ENCODE results near the gene HLA-DQB1.
"Not testable (repeated sequence)": the region's sequence is repeated elsewhere in the genome, so short reads cannot be mapped to it uniquely, and the experiment has no call there.

The HLA-DQB1 gene

DNA sequence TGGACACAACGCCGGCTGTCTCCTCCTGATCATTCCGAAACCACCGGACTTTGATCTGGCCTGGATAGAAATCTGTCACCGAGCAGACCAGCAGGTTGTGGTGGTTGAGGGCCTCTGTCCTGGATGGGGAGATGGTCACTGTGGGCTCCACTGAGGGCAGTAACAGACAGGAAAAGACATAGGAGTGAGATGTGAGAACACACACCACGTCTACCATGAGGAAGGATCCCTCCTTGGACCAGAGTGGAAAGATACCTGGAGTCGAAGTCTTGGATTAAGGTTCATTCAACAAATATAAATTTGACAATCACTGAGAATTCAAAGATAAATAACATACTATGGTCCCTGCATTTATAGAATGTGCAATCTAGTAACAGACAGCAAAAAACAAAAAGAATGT, 4.4 kb downstream of the HLA-DQB1 start:
- DNase-seq (ENCODE audit: low spot score), result no peak

DNA sequence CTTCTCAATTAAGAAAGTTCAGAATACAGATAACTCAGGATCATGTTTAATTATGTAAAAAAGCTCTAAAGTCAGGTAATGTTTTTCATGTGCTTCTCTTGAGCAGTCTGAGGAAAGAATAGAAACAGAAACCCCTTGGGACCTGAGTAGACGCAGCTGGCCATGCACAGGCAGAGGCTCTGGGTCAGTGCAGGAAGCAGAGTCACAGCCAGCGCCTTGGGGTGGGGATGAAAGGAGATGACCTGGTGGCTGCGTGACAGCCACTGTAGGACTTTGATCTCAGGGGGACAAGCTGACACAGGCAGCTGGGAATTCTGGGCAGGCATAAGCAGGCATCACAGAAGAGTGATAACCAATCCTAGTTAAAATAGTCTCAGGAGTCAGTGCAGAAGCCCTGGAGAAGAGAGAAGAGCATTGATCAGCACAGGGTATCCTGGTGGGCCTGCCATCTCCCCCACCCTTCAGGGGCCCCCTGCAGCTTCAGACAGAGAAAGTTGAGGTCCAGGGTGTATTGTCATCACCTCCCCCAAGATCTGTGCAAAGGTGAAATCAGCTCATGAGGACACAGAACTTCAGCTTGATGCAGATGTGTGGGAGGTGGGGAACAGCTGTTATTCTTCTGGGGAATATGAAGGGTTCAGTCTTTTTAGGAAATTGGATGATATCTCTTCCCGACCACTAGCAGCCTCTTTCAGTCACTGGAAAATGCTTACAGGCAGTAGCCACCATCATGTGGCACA, 6.4 kb downstream of the HLA-DQB1 start:
- no peak for DNase-seq (ENCODE audit: low spot score)

DNA sequence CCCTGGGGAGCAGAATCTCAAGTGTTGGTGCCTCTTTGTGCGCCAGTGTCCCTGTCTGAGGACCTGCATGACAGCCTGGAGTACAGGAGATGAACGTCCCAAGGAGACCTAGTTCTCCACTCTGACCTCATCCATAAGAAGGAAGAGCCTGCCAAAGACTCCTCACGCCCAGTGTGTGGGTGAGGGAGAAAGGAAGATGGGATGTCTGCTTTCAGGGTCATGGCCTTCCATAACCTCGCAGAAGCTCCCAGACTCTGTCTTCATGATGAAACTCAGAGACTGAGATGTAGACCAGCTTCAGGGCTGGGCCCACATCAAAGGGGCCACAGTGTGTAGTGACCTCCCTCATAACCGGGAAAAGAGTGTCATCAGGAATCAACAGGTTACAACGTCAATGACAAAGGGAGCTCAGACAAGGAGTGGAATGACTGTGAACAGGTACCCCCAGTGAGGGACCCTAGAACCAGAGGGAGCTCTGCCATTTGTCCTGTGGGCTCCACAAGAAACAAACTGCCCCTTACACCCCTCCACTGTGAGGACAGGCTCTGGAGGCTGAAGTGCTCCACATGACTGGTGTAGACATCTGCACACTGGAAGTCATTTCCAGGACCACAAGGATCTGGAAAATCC, 8.1 kb downstream of the HLA-DQB1 start:
- DNase-seq (ENCODE audit: low spot score), result no peak

DNA sequence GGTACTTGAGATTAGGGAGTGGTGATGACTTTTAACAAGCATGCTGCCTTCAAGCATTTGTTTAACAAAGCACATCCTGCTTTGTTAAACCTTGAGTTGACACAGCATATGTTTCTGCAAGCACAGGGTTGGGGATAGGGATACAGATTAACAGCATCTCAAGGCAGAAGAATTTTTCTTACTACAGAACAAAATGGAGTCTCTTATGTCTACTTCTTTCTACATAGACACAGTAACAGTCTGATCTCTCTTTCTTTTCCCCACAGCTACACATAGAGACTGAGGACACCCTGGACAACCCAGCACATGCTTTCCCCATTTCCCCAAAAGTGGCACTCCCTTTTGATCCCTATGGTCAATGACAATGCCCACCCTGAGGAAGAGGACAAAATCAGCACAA, 8.6 kb downstream of the HLA-DQB1 start:
- not testable (repeated sequence) for DNase-seq (ENCODE audit: low spot score)

DNA sequence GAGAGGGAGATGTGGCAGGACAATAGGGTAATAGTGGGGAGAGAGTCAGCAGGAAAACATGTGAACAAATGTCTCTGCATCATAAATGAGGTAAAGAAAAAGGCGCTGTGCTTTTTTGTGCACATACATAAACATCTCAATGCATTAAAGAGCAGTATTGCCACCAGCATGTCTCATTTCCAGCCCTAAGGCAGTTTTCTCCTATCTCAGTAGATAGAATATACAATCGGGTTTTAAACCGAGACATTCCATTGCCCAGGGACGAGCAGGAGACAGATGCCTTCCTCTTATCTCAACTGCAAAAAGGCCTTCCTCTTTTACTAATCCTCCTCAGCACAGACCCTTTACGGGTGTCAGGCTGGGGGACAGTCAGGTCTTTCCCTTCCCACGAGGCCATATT, 9.1 kb downstream of the HLA-DQB1 start:
- not testable (repeated sequence) for DNase-seq (ENCODE audit: low spot score)

DNA sequence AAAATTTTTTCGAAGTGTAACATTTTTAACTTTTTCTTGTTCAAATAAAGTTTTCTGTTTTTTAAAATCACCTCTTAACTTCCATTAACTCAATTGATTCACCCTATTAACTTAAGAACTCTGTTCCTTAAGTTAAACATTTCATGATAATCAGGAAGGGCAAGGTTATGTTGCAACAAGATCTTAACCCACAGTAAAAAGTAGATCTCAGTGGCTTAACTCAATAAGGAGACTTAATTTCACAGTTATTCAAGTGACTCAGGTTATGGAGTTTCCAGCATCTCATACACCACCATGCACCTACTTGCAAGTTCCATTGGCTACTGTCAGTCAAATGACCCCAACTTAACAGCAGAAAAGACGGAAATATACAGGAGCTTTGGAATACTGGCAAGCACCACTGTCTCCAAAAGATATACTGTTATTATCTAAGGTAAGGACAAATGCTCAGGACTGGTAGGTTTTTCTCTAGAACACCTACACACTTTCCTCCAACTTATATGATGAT, 11.2 kb downstream of the HLA-DQB1 start:
- DNase-seq (ENCODE audit: low spot score), result no peak

DNA sequence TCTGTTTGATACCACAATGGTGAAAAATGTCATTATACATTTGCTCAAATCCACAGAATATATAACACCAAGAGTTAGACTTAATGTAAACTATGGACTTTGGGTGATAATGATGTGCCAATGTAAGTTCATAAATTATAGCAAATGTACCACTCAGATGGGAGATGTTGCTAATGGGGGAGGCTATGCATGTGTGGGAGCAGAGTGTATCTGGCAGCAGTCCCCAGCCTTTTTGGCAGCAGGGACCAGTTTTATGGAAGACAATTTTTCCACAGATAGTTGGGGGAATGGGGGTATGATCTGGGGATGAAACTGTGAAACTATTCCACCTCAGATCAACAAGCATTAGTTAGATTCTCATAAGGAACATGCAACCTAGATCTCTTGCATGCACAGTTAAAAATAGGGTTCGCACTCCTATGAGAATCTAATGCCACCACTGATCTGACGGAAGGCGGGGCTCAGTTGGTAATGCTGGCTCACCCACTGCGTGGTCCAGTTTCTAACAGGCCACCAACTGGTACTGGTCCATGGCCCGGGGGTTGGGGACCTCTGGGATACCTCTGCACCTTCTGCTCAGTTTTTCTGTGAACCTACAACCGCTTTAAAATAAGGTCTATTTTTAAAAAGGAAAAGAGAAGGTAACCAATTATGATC, 21.3 kb downstream of the HLA-DQB1 start:
- no peak for DNase-seq (ENCODE audit: low spot score)

DNA sequence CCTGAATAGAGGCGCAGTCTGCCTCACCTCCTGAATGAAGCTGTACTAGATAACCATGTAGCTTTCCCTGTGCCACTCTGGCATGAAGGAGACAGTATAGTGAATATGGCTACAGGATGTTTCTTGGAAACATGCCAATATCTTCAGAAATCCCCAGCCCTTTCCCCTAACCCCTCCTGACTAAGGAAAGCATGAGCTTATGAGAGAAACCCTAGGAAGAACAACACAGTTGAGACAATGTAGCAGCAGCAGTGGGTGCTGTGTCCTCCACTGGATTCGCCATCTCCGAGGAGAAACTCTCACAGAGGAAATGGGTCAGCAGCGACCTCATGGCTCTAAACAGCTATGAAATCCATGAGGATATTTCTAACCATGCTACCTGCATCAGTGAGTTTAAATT, 22.6 kb downstream of the HLA-DQB1 start:
- no peak for DNase-seq (ENCODE audit: low spot score)

DNA sequence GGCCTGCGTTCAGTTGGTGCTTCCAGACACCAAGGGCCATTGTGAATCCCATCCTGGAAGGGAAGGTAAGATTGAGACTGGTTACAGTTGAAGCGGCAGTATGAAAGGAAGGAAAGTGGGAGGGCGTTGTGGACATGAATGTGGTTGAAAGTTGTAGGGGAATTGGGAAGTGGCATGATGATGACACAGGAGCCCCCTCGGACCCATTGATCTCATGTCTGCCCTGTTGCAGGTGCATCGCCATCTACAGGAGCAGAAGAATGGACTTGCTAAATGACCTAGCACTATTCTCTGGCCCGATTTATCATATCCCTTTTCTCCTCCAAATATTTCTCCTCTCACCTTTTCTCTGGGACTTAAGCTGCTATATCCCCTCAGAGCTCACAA, 23.7 kb downstream of the HLA-DQB1 start:
- DNase-seq (ENCODE audit: low spot score), result no peak

DNA sequence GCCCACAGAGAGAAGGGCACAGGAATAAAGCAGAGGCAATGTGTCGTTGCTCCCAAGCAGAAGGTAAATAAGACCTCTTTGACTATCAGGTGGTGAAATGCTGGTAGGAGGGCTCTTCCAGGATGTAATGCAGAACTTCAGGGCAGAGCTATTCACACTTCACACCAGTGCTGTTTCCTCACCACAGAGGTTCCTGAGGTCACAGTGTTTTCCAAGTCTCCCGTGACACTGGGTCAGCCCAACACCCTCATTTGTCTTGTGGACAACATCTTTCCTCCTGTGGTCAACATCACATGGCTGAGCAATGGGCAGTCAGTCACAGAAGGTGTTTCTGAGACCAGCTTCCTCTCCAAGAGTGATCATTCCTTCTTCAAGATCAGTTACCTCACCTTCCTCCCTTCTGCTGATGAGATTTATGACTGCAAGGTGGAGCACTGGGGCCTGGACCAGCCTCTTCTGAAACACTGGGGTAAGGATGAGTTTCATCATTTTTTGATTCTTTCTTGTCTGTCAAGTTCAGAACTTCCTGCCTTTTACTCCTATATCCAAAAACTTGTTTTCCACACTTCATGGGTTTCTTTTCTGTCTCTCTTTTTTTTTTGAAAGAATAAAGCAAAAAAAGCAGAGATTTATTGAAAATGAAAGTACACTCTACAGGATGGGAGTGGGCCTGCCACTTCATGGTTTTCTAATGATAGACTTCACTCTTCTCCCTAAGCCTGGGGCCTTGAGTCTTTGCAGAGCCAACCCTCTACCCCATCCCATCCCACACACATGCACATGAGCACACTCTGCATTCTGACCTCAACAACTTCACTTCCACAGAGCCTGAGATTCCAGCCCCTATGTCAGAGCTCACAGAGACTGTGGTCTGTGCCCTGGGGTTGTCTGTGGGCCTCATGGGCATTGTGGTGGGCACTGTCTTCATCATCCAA, 24.4 kb downstream of the HLA-DQB1 start:
- not testable (repeated sequence) for DNase-seq (ENCODE audit: low spot score)

DNA sequence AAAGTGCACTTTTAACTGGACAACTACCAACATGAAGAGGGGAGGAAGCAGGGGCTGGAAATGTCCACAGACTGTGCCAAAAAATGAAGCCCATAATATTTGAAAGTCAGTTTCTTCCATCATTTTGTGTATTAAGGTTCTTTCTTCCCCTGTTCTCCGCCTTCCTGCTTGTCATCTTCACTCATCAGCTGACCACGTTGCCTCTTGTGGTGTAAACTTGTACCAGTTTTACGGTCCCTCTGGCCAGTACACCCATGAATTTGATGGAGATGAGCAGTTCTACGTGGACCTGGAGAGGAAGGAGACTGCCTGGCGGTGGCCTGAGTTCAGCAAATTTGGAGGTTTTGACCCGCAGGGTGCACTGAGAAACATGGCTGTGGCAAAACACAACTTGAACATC, 25.3 kb downstream of the HLA-DQB1 start:
- no peak for DNase-seq (ENCODE audit: low spot score)

DNA sequence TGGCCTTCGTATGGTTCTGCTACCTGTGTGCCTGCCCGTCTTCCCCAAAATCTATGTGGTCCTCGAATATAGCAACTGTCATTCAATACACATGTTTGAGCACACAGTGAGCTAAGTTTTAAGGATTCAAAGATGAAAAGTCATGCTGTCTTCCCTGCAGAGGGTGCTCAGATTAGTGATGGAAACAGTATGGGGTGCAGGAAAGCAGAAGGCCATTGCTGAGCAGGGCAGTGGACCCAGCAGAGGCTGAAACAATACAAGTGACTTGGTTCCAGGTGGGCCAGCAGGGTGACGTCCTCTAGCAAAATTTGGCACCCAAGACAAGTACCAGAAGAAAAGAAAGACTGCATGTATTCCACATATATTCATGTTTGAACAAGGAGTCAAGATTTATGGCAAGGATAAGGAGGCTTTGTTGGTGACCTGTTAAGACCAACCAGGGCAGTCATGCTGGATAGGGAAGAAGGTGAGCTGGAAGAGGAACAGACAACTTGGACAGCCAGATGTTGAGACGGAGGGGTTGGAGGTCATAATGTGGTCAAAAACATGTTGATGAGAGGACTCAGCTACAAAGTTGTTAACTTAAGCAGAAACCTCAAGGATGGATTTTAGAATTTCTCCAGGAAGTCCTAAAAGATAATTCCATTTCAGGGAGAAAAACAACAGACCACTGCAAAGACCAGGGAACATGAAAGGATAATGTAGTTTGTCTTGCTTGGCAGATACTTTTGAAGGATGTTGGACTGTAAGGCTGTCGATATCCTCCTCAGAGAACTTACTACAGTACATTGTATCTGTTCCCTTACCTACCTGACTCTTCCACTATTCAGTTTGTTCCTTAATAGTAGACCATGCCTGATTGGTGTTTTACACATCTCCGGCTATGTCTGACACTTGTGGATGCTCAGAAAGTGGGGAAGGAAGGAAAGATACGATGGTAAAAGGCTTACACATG, 26.7 kb downstream of the HLA-DQB1 start:
- no peak for DNase-seq (ENCODE audit: low spot score)

DNA sequence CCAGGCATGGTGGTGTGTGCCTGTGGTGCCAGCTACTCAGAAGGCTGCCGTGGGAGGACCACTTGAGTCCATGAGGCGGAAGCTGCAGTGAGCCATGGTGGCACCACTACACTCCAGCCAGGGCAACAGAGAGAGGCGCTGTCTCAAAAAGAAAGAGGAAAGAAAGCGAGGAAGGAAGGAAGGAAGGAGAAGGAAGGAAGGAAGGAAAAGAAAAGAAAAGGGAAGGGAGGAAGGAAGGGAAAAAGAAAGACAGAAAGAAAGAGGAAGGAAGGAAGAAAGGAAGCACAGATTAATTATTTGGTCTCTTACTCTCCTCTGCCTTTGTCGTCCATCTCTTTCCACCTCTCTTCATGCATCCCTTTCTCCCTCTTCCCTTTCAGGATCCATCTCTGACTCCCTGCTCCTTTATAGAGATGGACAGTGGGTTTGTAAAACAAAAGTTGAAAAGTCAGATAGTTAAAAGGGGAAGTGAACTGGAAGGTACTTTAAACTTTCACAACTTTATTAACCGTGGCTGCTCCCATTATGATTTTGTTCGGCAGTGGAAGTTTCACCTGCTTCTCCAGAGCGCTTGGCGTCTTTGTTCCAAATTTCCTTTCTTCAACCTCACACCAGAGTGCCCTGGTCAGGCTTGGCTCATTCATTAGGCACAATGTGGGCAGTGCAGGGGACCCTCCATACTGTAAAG, 27.8 kb downstream of the HLA-DQB1 start:
- no peak for DNase-seq (ENCODE audit: low spot score)

DNA sequence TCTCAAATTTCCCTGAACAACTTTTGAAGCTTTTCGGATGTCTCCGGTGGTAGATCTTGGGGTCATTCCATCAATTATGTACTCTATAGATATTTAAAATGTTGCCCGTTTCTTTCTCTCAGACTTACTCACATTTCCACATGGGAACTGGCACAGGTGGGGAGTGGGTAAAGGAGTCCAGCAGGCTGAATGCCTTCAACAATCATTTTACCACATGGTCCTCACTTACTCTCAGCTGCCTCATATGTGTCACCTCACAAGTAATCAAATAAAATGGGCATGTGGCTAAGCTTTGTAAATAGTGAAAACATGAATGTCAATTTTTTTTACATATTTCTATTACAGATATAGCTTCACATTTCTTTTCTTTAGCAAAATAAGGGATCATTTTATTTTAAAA, 28.6 kb downstream of the HLA-DQB1 start:
- DNase-seq (ENCODE audit: low spot score), result no peak

DNA sequence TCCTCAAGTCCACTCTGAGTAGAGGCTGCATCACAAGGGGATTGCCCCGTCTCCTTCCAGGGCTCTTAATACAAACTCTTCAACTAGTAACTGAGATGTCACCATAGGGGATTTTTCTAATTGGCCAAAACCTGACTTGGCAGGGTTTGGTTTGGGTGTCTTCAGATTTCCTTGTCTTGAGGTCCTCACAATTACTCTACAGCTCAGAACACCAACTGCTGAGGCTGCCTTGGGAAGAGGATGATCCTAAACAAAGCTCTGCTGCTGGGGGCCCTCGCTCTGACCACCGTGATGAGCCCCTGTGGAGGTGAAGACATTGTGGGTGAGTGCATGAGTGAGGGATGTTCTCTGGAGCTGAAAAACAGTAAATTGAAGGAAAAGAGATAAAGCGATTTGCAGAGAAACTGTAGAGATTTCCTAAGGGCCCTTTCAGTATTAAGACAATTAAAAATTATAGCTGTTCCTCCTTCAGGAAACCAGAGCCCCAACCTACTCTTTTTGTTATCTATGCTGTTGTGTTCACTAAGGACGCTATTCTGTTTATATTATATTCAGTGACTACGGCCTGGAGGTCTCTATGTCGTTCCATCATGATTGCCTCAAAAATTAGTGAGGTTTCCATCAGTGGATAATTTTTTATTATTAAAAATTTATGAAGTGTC, 29.1 kb downstream of the HLA-DQB1 start, which contains the start of gene HLA-DQA1:
Gene HLA-DQA1 (plus strand): TSS at position 188 of the 662 bp plus-strand sequence. CDS start 53 bp downstream, at position 241.
- no peak for DNase-seq (ENCODE audit: low spot score)

DNA sequence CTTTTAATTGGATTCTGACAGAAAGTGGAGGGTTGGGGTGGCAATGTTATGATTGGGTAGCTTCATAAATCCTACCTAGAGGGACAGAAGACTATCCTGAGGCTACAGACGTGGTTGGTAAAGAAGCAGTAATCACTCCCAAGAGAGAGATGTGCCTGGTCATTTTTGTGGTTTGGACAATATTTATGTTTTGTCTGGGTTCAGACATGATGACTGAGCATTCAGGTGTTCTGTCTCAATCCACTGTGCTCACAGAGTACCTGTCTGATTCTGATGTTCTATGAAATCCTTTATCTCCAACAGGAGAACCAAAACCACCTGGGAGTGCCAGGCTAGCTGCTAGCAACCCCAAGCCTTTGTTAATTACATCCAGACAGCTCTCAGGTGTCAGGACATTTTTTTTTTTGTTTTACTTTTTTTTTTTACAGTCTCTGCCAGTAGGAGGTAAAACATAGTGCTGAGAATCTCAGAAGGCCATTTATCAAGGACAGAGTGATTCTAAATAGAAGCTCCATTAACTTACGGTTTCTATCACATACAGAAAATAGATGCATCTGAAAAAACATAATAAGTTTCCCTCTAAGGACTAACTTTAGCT, 30.8 kb downstream of the HLA-DQB1 start:
- DNase-seq (ENCODE audit: low spot score), result no peak

DNA sequence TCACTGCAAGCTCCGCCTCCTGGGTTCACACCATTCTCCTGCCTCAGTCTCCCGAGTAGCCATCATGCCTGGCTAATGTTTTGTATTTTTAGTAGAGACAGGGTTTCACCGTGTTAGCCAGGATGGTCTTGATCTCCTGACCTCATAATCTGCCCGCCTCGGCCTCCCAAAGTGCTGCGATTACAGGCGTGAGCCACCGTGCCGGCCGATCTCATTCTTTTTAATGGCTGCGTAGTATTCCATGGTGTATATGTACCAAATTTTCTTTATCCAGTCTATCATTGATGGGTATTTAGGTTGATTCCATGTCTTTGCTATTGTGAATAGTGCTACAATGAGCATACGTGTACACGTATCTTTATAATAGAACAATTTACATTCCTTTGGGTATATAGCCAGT, 36.7 kb downstream of the HLA-DQB1 start:
- not testable (repeated sequence) for DNase-seq (ENCODE audit: low spot score)

DNA sequence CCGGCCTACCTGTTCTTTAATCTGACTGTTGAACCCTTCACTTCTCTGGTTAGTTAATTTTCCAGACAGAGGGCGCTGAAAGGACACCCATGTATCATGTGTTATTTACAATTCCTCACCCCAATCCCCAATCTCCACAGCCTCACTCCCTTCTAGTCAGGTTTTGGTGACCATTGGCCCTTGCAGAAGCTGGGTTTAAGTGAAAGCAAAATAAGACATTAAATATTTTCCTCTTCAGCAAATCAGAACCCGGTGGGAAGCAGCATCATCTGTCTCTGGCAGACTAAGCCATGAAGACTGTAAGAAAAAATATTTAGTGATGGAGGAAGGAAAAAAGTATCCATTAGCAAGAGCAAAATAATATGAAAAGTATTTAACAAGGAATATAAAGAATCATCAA, 38.6 kb downstream of the HLA-DQB1 start:
- DNase-seq (ENCODE audit: low spot score), result no peak

DNA sequence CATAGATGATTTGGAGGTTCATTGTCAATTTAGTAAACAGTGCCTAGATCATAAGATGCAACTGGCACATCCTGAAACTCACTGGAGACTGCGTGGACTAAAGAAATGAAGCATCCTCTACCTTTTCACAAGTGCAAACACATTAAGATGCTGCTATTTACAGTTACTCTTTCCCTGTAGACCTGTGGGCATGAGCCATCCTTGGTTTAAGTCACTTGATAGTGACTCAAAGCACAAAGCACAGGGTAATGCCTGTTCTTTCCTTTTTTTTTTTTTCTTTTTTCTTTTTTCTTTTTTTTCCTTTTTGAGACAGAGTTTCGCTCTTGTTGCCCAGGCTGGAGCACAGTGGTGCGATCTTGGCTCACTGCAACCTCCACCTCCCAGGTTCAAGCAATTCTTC, 39.2 kb downstream of the HLA-DQB1 start:
- DNase-seq (ENCODE audit: low spot score), result no peak
